Nephron (organoid): ENCODE measurements around the gene KIF12.

ENCODE experiments used
- H3K27ac Mint-ChIP-seq, 3 experiments: 2 replicates each; pipeline ENCODE4 v1.8.0; 2020; ENCODE audit warnings: mixed read lengths in 3 of 3, mild to moderate bottlenecking in 2 of 3, moderate library complexity in 1 of 3
- H3K27me3 Mint-ChIP-seq: 2 replicates; pipeline ENCODE4 v1.8.0; 2021; ENCODE audit warnings: low read depth, mild to moderate bottlenecking, moderate library complexity, mixed read lengths
- H3K36me3 Mint-ChIP-seq: 2 replicates; pipeline ENCODE4 v1.8.0; 2020; ENCODE audit warnings: low read depth, mixed read lengths
- H3K4me1 Mint-ChIP-seq: 2 replicates; pipeline ENCODE4 v1.8.0; 2020; ENCODE audit warnings: mixed read lengths
- H3K4me3 Mint-ChIP-seq, 3 experiments: 2 replicates each; pipeline ENCODE4 v1.8.0; 2020; ENCODE audit warnings: mild to moderate bottlenecking in 3 of 3, mixed read lengths in 3 of 3, moderate library complexity in 2 of 3
- H3K9me3 Mint-ChIP-seq: 2 replicates; pipeline ENCODE4 v1.8.0; 2020; ENCODE audit warnings: mixed read lengths
- TF ChIP-seq, protein P1 (sequence below), 3 experiments: fragments of 200-600 bp; sonication (generic); IDR thresholded peaks; one replicate each; pipeline ENCODE4 v1.5.0; 2021; ENCODE audit warnings: antibody characterized with exemption in 3 of 3; ENCODE audit not compliant: unreplicated experiment in 3 of 3

The KIF12 gene

DNA sequence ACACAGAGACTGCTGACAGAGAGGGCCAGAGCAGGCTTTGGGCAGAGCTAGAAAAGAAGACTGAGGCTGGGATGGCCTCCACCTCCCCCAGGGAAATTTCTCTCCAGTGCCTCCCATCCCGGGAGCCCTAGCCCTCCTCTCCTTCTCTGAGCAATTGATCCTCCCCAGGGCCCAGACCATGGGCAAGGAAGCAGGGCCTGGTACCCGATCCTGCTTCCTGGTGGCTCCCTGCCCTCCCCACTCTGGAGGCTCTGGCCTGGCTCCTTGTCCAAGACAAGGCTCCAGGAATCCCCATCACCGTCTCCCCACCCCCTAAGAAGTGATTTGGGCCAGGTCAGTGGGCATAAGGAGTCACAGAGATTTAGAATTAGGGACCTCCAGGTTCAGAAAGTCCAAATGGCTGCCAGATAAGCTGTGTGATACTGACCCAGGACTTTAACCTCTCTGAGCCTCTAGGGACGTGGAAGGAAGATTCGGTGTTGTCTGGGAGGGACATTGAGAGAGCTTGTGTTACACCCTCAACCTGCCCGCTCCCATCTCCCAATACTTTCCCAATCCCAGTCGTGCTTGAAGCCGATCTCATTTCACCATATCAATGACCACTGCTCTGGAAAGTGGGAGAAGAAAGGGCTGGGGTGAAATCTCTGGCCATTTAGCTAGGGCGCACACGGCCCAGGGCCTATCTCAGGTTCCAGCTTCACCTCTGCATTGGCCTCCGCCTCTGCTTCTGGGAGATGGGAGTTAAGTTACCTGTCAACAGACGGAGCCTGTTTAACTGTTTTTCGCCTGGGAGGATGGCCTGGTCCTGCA, 25.8 kb upstream of the KIF12 start:
- no peak overlapping the region for H3K27ac Mint-ChIP-seq
- H3K4me1 Mint-ChIP-seq = peaks cover 13% of the 10 kb centered on the region
- H3K9me3 Mint-ChIP-seq = peaks cover 6% of the 10 kb centered on the region
- no peaks in the 10 kb centered on the region for H3K36me3 Mint-ChIP-seq
- TF ChIP-seq, protein P1, sequence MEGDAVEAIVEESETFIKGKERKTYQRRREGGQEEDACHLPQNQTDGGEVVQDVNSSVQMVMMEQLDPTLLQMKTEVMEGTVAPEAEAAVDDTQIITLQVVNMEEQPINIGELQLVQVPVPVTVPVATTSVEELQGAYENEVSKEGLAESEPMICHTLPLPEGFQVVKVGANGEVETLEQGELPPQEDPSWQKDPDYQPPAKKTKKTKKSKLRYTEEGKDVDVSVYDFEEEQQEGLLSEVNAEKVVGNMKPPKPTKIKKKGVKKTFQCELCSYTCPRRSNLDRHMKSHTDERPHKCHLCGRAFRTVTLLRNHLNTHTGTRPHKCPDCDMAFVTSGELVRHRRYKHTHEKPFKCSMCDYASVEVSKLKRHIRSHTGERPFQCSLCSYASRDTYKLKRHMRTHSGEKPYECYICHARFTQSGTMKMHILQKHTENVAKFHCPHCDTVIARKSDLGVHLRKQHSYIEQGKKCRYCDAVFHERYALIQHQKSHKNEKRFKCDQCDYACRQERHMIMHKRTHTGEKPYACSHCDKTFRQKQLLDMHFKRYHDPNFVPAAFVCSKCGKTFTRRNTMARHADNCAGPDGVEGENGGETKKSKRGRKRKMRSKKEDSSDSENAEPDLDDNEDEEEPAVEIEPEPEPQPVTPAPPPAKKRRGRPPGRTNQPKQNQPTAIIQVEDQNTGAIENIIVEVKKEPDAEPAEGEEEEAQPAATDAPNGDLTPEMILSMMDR (IDR thresholded peaks at IDR 0.05; ENCODE audit: unreplicated experiment in 3 of 3) = no peak
- no peak overlapping the region for H3K4me3 Mint-ChIP-seq
- peaks cover 11% of the 10 kb centered on the region for H3K27me3 Mint-ChIP-seq

DNA sequence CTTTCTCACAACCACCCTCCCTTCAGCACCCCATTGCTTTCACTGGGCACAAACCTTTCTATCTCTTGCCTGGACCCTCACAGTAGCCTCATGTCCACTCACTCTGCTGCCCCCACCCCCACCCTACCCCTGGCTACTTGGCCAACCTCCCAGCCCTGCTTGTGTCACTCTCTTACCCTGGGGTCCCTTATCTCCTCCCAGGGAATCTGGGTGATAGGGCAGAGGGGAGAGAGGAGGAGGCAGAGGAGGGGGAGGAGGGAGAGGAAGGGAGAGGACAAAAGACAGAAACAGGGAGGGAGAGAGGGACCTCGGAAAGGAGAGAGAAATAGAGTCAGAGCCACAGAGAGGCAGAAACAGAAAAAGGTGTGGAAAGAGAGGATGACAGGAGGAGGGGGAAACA, 25.0 kb upstream of the KIF12 start:
- Mint-ChIP-seq H3K4me1 (peaks cover 13% of the 10 kb centered on the region), H3K36me3 (no peaks in the 10 kb centered on the region), H3K27me3 (peaks cover 11% of the 10 kb centered on the region), H3K9me3 (peaks cover 6% of the 10 kb centered on the region), H3K4me3 (no peak overlapping the region), H3K27ac (peak overlapping the region in 1 of 3 experiments; percentile 16)
- TF ChIP-seq, protein P1 (IDR thresholded peaks at IDR 0.05; ENCODE audit: unreplicated experiment in 3 of 3) = no peak

- no peaks in the 10 kb centered on the region for H3K36me3 Mint-ChIP-seq
- H3K27me3 Mint-ChIP-seq = peaks cover 9% of the 10 kb centered on the region
- H3K4me1 Mint-ChIP-seq = peaks cover 19% of the 10 kb centered on the region
- TF ChIP-seq, protein P1 (IDR thresholded peaks at IDR 0.05; ENCODE audit: unreplicated experiment in 3 of 3) = no peak
- H3K4me3 Mint-ChIP-seq = no peak overlapping the region
- H3K27ac Mint-ChIP-seq = no peak overlapping the region
- peaks cover 5% of the 10 kb centered on the region for H3K9me3 Mint-ChIP-seq
These were observed 24.2 kb upstream of the KIF12 start for GRCh38 chr9:114123031-114123977.

DNA sequence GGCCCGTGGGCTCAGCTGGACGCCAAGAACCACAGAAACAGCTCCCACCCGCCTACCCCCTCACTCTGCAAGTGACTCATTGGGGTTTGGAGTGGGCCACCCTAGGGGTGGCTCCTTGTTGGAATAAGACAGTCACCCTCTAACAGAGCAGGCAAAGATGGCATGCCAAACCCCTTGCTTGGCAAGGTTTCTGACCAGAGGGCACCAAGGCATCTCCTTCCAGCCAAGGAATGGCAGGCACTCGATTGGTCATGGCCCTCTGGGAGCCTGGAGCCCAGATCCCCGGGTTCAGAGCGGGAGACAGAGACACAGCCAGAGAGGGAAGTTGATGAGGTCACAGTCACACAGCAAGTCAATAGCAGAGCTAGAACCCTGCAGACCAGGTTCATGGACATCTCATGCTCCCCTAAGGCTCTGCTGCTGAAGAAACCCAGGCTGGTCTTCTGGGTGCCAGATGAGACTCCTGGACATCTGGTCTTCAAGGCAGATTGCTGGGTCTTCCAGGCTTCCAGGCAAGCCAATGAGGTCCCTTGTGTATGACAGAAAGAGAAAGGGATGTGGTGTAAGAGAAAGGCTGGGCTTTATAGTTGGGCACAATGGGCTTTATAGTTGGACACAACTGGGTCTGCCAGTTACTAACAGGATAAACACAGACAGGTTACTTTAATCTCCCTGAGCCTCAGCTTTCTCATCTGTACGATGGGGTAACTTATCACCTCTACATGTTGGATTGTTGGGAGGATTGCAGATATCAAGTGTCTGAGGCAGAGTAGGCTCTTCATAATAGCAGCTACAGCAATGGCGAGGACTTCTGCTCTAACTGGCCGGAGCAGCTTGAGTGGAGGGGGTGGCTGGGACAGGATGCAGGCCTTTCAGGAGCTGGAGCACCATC, 23.3 kb upstream of the KIF12 start:
- Mint-ChIP-seq H3K27ac (no peak overlapping the region), H3K4me1 (peaks cover 23% of the 10 kb centered on the region), H3K27me3 (peaks cover 6% of the 10 kb centered on the region), H3K9me3 (no peaks in the 10 kb centered on the region), H3K36me3 (no peaks in the 10 kb centered on the region), H3K4me3 (no peak overlapping the region)
- TF ChIP-seq, protein P1 (IDR thresholded peaks at IDR 0.05; ENCODE audit: unreplicated experiment in 3 of 3) = no peak

DNA sequence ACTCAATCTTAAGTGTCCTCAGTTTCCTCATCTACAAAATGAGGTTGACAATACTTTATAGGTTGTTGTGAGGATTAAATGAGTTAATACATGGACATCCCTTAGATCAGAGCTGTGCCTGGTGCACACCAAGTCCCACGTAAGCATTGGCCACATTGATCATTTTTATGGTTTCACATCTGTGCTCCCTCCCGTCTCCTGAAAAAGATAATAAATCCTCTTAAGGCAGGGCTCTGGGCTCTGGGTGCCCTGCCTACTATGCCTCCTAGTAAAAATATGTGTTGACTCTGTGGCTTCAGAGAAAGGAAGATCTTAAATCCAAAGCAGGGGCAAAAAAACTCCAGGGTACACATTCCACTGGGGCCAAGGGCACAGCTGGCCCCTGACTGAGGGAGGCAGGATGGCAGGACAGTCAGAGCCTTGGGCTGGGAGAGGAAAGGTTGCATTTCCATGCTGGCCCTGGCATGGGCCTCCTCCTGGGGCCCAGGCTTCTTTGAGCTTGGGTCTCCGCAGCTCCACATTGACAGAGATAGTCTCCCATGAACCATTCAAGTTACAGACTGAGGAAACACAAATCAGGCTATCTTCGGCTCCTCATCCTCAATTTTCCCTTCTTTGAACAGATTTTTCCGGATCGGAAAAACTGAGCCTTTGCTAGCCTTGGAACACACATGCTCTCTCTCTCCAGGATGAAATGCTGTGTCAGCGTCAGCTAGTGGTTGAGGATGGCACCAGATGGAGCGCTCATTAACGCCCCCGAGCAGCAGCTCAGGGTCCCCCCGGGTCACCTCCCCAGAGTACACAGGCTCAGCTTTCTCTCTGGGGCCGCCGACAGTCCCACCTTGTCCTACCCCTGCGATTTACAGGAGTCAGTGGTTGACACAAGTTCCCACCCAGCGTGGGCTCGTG, 22.4 kb upstream of the KIF12 start:
- H3K27ac Mint-ChIP-seq = peak overlapping the region in 1 of 3 experiments; percentile 17
- no peak overlapping the region for H3K4me3 Mint-ChIP-seq
- H3K27me3 Mint-ChIP-seq = peaks cover 6% of the 10 kb centered on the region
- H3K4me1 Mint-ChIP-seq = peaks cover 21% of the 10 kb centered on the region
- no peaks in the 10 kb centered on the region for H3K9me3 Mint-ChIP-seq
- no peaks in the 10 kb centered on the region for H3K36me3 Mint-ChIP-seq
- TF ChIP-seq, protein P1 (IDR thresholded peaks at IDR 0.05; ENCODE audit: unreplicated experiment in 3 of 3) = no peak
